ENCODE measurements around the gene SDHAF1.

The SDHAF1 gene

GRCh38 chr19:36008336-36008978, 13.5 kb downstream of the SDHAF1 start, which contains the start of gene SYNE4:
Gene SYNE4 (minus strand): TSS chr19:36008813. CDS start chr19:36008681, 132 bp downstream.
- no peak for TF ChIP-seq CTCF (IDR thresholded peaks at IDR 0.05; ENCODE audit: borderline replicate concordance, insufficient read depth, low read depth, low read length)
- H3K4me3 ChIP-seq (ENCODE audit: low read depth, low read length), result peak within 1 kb of the TSS; percentile 35

- peak overlapping the region; percentile 35 for H3K4me3 ChIP-seq (ENCODE audit: low read depth, low read length)
- no peak for TF ChIP-seq CTCF (IDR thresholded peaks at IDR 0.05; ENCODE audit: borderline replicate concordance, insufficient read depth, low read depth, low read length)
Observed at GRCh38 chr19:36009220-36009619, 14.2 kb downstream of the SDHAF1 start.

- H3K4me3 ChIP-seq (ENCODE audit: low read depth, low read length), result no peak overlapping the region
- TF ChIP-seq CTCF (IDR thresholded peaks at IDR 0.05; ENCODE audit: borderline replicate concordance, insufficient read depth, low read depth, low read length), result no peak
Observed at GRCh38 chr19:36009633-36010379, 14.8 kb downstream of the SDHAF1 start.

GRCh38 chr19:36010402-36010801, 15.4 kb downstream of the SDHAF1 start:
- TF ChIP-seq CTCF (IDR thresholded peaks at IDR 0.05; ENCODE audit: borderline replicate concordance, insufficient read depth, low read depth, low read length), result no peak
- no peak overlapping the region for H3K4me3 ChIP-seq (ENCODE audit: low read depth, low read length)

- no peak for TF ChIP-seq CTCF (IDR thresholded peaks at IDR 0.05; ENCODE audit: borderline replicate concordance, insufficient read depth, low read depth, low read length)
- peak overlapping the region; percentile 78 for H3K4me3 ChIP-seq (ENCODE audit: low read depth, low read length)
Observed at GRCh38 chr19:36013280-36014011, 18.5 kb downstream of the SDHAF1 start.

GRCh38 chr19:36014012-36014924, 19.3 kb downstream of the SDHAF1 start, which contains the start of gene ALKBH6:
Gene ALKBH6 (minus strand): TSS chr19:36014213. CDS start chr19:36013397, 816 bp downstream.
- H3K4me3 ChIP-seq (ENCODE audit: low read depth, low read length), result peak within 1 kb of the TSS; percentile 78
- TF ChIP-seq CTCF (IDR thresholded peaks at IDR 0.05; ENCODE audit: borderline replicate concordance, insufficient read depth, low read depth, low read length), result no peak

Data from GM12875 (cell line).